SJSA1 (cell line): ENCODE results near the gene TXNRD2. TPM values are rescaled to one million over a fixed set of nuclear protein-coding genes. Genes with fewer than 3 reads are reported as not detected.
"Not testable (repeated sequence)": the region's sequence is repeated elsewhere in the genome, so short reads cannot be mapped to it uniquely, and the experiment has no call there.

Experiments used
- DNase-seq, 2 experiments: peaks; one replicate each; pipeline ENCODE4 v3.0.0-alpha.2; 2015 to 2020; ENCODE audit warnings: low spot score in 2 of 2, low read depth in 1 of 2
- H3K27ac ChIP-seq: fragments of 250-450 bp; sonication (Bioruptor Pico); 2 replicates; pipeline ENCODE4 v1.5.1; 2020; ENCODE audit warnings: mild to moderate bottlenecking, moderate library complexity
- H3K27me3 ChIP-seq: fragments of 250-450 bp; sonication (Bioruptor Pico); replicated peaks from 2 replicates; pipeline ENCODE4 v1.5.1; 2020; ENCODE audit warnings: mild to moderate bottlenecking, moderate library complexity
- H3K36me3 ChIP-seq: fragments of 250-450 bp; sonication (Bioruptor Pico); 2 replicates; pipeline ENCODE4 v1.5.1; 2020; ENCODE audit warnings: mild to moderate bottlenecking
- H3K4me1 ChIP-seq: fragments of 250-450 bp; sonication (Bioruptor Pico); replicated peaks from 2 replicates; pipeline ENCODE4 v1.6.1; 2021; ENCODE audit warnings: mild to moderate bottlenecking
- H3K4me3 ChIP-seq: fragments of 250-450 bp; sonication (Bioruptor Pico); 2 replicates; pipeline ENCODE4 v1.5.1; 2020; ENCODE audit warnings: mild to moderate bottlenecking
- H3K9me3 ChIP-seq: fragments of 250-450 bp; sonication (Bioruptor Pico); replicated peaks from 2 replicates; pipeline ENCODE4 v1.5.1; 2020; ENCODE audit warnings: mild to moderate bottlenecking
- total RNA-seq: library from RNA; depleted of rRNA; stranded (reverse); fragments of >200 nt; shearing (Covaris generic); gene quantifications from 2 replicates; pipeline ENCODE4 v1.2.3, GENCODE V29; 2014

Gene TXNRD2
- total RNA-seq, 1 experiment from 2014 or later = 42.5 TPM

DNA sequence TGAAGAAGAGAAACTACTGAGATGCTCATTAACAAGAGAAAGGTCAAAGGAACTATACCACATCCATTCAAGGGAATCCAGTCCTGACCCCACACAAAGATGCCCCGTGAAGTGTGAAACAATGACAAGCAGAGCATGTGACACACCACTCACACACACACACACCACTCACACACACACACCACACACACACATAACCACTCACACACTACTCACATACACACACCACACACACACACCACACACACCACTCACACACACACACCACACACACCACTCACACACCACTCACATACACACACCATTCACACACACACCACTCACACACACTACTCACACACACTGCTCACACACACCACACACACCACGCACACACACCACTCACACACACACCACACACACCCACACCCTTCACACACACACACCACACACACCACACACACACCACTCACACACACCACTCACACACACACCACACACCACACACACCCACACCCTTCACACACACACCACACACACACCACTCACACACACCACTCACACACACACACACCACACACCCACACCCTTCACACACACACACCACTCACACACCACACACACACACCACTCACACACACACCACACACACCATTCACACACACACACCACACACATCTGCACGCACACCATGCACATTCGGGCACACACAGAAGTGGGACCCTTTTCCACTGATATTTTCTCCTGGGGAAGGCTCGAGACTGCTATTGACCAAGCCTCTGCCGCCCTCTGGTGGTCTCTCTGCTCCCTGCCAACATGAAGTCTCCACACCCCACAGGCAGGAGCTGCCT lies 32.1 kb downstream of the TXNRD2 start:
- DNase-seq = peak; percentile 72 to 87
- H3K36me3 ChIP-seq = peaks cover 34% of the 10 kb centered on the region
- H3K4me3 ChIP-seq = no peak overlapping the region
- no peaks in the 10 kb centered on the region for H3K27me3 ChIP-seq
- no peaks in the 10 kb centered on the region for H3K9me3 ChIP-seq
- peaks cover 18% of the 10 kb centered on the region for H3K4me1 ChIP-seq
- H3K27ac ChIP-seq = no peak overlapping the region

DNA sequence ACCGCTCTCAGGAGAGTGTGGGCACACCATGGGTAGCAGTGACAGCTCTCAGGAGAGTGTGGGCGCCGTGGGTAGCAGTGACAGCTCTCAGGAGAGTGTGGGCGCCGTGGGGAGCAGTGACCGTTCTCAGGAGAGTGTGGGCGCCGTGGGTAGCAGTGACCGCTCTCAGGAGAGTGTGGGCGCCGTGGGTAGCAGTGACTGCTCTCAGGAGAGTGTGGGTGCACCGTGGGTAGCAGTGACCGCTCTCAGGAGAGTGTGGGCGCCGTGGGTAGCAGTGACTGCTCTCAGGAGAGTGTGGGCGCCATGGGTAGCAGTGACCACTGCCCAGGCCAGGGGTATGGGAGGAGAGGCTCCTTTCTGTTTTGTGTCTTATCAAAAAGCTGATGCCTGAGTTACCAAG lies 33.7 kb downstream of the TXNRD2 start:
- not testable (repeated sequence) for H3K27ac ChIP-seq, H3K9me3 ChIP-seq, DNase-seq, H3K27me3 ChIP-seq, H3K4me3 ChIP-seq
- peaks cover 27% of the 10 kb centered on the region for H3K4me1 ChIP-seq
- peaks cover 19% of the 10 kb centered on the region for H3K36me3 ChIP-seq

- H3K9me3 ChIP-seq, H3K4me3 ChIP-seq, H3K27ac ChIP-seq, DNase-seq, H3K27me3 ChIP-seq: not testable (repeated sequence)
- H3K36me3 ChIP-seq = peaks cover 15% of the 10 kb centered on the region
- H3K4me1 ChIP-seq = peaks cover 28% of the 10 kb centered on the region
Observed at GRCh38 chr22:19906864-19907263, 34.8 kb downstream of the TXNRD2 start.

DNA sequence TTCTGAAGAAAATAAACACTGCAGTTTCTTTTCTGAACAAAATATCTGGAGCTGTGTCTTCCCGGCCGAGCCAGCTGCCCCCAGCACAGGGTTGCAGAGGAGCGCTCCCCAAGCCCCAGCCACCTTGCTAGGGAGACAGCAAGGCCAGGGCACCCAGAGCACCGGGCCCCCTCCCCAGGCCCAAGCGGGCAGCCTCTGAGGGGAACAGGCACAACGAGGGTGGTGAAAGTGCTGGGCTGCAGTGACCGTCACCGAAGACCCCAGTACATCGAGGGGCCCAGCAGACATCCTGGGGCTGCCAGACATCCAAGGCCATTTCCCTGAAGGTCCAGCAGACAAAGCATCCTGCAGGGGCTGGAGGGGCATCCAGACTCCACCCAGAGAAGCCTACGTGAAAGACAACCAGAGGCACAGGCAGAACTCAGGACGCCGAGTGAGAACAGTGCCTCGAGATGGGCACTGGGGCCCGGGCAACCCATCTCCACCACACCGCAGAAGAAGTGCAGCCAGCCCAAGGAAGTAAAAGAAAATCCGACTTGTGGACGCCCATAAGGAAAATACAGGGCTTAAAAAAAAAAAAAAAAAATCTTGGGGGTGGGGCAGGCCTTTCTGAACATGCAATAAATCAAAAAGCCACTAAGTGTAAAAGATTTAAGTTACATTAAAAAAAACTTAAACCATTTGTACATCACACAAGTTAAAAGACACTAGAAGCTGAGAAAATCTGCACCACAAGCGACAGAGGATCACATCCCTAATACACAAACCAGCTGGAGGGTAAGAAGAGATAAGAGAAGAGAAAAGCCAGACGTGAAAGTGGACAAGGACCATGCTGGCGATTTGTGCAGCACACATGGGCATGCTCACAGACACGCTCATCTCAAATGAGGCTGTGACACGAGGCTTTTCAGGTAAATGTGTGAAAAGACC lies 36.0 kb downstream of the TXNRD2 start:
- H3K9me3 ChIP-seq = no peaks in the 10 kb centered on the region
- no peak overlapping the region for H3K4me3 ChIP-seq
- H3K27me3 ChIP-seq = no peaks in the 10 kb centered on the region
- 0 out of 2 replicates have a peak overlapping the region, but pooled peaks have one; percentile 1 for H3K27ac ChIP-seq
- H3K36me3 ChIP-seq = peaks cover 13% of the 10 kb centered on the region; the same call in 1 of the 2 replicates
- peak in 1 of 2 experiments; percentile 43 for DNase-seq
- H3K4me1 ChIP-seq = peaks cover 28% of the 10 kb centered on the region

DNA sequence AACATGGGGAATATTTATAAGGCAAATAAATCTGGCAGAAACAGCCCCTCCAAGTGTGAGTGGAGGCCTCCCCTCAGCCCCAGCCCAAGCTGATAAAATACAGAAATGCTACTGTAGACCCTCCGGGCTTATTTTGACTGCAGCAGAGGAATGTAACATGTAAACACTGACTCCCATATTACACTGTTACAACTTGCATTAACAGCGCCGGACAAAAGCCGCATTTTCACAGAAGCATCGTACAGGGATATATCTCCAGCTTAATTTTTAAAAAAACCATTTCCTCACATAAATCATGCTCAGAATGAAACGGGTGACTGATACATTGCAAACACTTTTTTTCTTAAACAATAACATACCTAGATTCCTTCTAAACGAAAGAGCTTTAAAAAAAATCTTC lies 36.7 kb downstream of the TXNRD2 start:
- H3K27ac ChIP-seq = 0 out of 2 replicates have a peak overlapping the region, but pooled peaks have one; percentile 1
- no peaks in the 10 kb centered on the region for H3K27me3 ChIP-seq

DNA sequence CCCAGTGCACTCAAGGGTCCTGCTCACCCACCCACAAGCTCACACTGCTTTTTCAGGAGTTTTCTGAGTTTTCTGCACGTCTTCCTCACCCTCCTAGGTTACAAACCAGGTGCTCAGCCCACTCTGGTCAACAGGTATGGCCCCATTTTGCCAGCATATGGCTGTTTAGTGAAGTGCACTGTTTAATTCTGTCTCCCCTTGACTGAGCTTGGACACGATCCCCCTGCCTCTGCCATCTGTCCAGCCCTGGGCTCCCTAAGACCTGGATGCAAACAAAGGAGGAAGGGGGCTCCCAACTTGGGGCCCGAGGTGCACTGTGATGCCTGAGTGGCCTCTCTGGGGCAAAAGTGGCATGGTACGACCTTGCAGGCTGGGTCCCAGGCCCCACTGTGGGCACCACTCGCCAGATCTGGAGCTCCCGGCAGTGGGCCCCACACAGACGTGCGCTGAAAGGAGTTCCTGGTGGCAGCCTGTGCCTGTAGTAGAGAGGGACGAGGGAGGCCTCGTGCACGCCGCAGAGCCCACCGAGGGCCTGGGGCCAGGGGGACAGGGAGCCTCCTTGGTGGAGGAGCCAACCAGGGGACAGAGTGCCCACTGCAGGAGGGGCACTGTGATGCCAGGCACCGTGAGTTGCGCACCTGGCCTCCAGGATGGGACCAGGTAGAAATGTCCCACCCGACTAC lies 37.3 kb downstream of the TXNRD2 start:
- DNase-seq = no peak
- Histone ChIP-seq H3K27ac (0 out of 2 replicates have a peak overlapping the region, but pooled peaks have one; percentile 1), H3K9me3 (no peaks in the 10 kb centered on the region), H3K4me3 (no peak overlapping the region), H3K36me3 (0 out of 2 replicates have a peak, but pooled peaks cover 7% of the 10 kb centered on the region), H3K4me1 (peaks cover 28% of the 10 kb centered on the region), H3K27me3 (no peaks in the 10 kb centered on the region)

More for the DNA sequence above, 36.7 kb downstream of the TXNRD2 start:
- Histone ChIP-seq H3K4me1 (peaks cover 28% of the 10 kb centered on the region), H3K36me3 (0 out of 2 replicates have a peak, but pooled peaks cover 7% of the 10 kb centered on the region), H3K4me3 (no peak overlapping the region), H3K9me3 (no peaks in the 10 kb centered on the region)
- DNase-seq = peak; percentile 58 to 68

- H3K36me3 ChIP-seq = 0 out of 2 replicates have a peak, but pooled peaks cover 7% of the 10 kb centered on the region
- DNase-seq = no peak
- H3K4me1 ChIP-seq = peaks cover 28% of the 10 kb centered on the region
- no peaks in the 10 kb centered on the region for H3K9me3 ChIP-seq
- H3K27me3 ChIP-seq = no peaks in the 10 kb centered on the region
- no peak overlapping the region for H3K27ac ChIP-seq
- no peak overlapping the region for H3K4me3 ChIP-seq
Observed at GRCh38 chr22:19903513-19903912, 38.1 kb downstream of the TXNRD2 start.

- Histone ChIP-seq H3K27me3 (no peaks in the 10 kb centered on the region), H3K9me3 (no peaks in the 10 kb centered on the region), H3K36me3 (peaks cover 6% of the 10 kb centered on the region; the same call in 1 of the 2 replicates), H3K27ac (no peak overlapping the region), H3K4me3 (no peak overlapping the region), H3K4me1 (peaks cover 28% of the 10 kb centered on the region)
- DNase-seq = no peak
Observed at GRCh38 chr22:19903031-19903430, 38.6 kb downstream of the TXNRD2 start.

DNA sequence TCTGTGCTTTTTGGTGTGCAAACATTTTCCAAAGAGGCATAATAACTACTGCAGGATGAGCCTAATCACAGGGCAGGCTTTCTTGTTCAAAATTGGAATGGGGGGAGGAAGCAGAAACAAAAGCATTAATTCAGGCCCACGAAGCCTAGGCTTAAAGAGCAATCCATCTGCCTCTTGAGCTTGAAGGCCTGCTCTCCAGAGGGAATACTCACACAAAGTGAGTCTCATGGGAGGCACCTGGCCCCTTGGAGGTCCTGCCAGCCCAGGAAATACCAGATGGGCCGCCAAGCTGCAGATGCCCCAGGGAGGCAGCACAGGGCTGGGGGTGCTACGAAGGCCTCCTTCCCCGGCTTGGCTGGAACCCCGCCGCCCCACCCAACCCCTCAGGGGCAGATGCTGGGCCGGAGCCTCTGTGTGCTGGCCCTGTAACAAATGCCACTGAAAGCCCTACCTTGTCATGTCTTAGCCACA lies 39.3 kb downstream of the TXNRD2 start:
- Histone ChIP-seq H3K4me1 (peaks cover 28% of the 10 kb centered on the region), H3K9me3 (no peaks in the 10 kb centered on the region), H3K27ac (no peak overlapping the region), H3K27me3 (no peaks in the 10 kb centered on the region), H3K36me3 (peaks cover 6% of the 10 kb centered on the region; the same call in 1 of the 2 replicates), H3K4me3 (no peak overlapping the region)
- DNase-seq = peak in 1 of 2 experiments; percentile 44

GRCh38 chr22:19901577-19902244 lies 39.9 kb downstream of the TXNRD2 start:
- peaks cover 28% of the 10 kb centered on the region for H3K4me1 ChIP-seq
- DNase-seq = no peak

GRCh38 chr22:19900707-19901436 lies 40.7 kb downstream of the TXNRD2 start:
- H3K4me1 ChIP-seq = peaks cover 23% of the 10 kb centered on the region
- no peaks in the 10 kb centered on the region for H3K27me3 ChIP-seq
- H3K9me3 ChIP-seq = no peaks in the 10 kb centered on the region
- DNase-seq = no peak
- no peak overlapping the region for H3K27ac ChIP-seq
- H3K4me3 ChIP-seq = no peak overlapping the region
- H3K36me3 ChIP-seq = peaks cover 9% of the 10 kb centered on the region; the same call in 1 of the 2 replicates

More at GRCh38 chr22:19901577-19902244, 39.9 kb downstream of the TXNRD2 start:
- no peaks in the 10 kb centered on the region for H3K27me3 ChIP-seq
- H3K9me3 ChIP-seq = no peaks in the 10 kb centered on the region
- no peak overlapping the region for H3K4me3 ChIP-seq
- H3K27ac ChIP-seq = no peak overlapping the region
- H3K36me3 ChIP-seq = peaks cover 9% of the 10 kb centered on the region; the same call in 1 of the 2 replicates
